Measurements from ENCODE around the gene LMTK3.

- TF ChIP-seq CSDC2 (CRISPR knock-in tag; IDR thresholded peaks at IDR 0.05) = no peak
- no peak for TF ChIP-seq CREB5 (CRISPR knock-in tag; IDR thresholded peaks at IDR 0.05; ENCODE audit: low read depth)
- no peak for TF ChIP-seq ZNF70 (CRISPR knock-in tag; IDR thresholded peaks at IDR 0.05)
- TF ChIP-seq PATZ1 (CRISPR knock-in tag; IDR thresholded peaks at IDR 0.05; ENCODE audit: borderline replicate concordance) = no peak
- no peak for TF ChIP-seq PPARA (CRISPR knock-in tag; IDR thresholded peaks at IDR 0.05; ENCODE audit: borderline replicate concordance)
- no peak for TF ChIP-seq ZFP3 (CRISPR knock-in tag; IDR thresholded peaks at IDR 0.05)
- no peak for TF ChIP-seq ZFP30 (CRISPR knock-in tag; IDR thresholded peaks at IDR 0.05)
- no peak for TF ChIP-seq ESRRG (CRISPR knock-in tag; IDR thresholded peaks at IDR 0.05)
Observed at GRCh38 chr19:48496959-48497727, 14.5 kb downstream of the LMTK3 start.

Data from SK-N-SH treated with all-trans-retinoic acid at 6 μM for 48 hours (cell line).